Lung (tissue), 12 donors: ENCODE data around the gene ARHGEF19. TPM values are rescaled to one million over a fixed set of nuclear protein-coding genes. Genes with fewer than 3 reads are reported as not detected.

Source experiments
- ATAC-seq: fragments of 200-7000 bp; cut with Tn5 transposase; one replicate; pipeline ENCODE4 v1.9.1; 2020; ENCODE audit warnings: moderate number of reproducible peaks; ENCODE audit not compliant: insufficient read depth, low FRiP score
- DNase-seq, 3 donors: peaks; one replicate each; pipeline ENCODE4 v3.0.0-alpha.2; 2013 to 2017
- H3K27ac ChIP-seq, 2 donors: one replicate each; pipeline ENCODE4 v1.5.1; 2013; ENCODE audit warnings: mild to moderate bottlenecking in 2 of 2, moderate library complexity in 2 of 2, control low read depth in 1 of 2, inconsistent platforms in 1 of 2, low read depth in 1 of 2, low read length in 1 of 2
- H3K27me3 ChIP-seq, 3 donors: one replicate each; pipeline ENCODE4 v1.5.1; 2013; ENCODE audit warnings: low read length in 2 of 3; ENCODE audit not compliant: control insufficient read depth in 3 of 3, insufficient read depth in 3 of 3
- H3K36me3 ChIP-seq, 4 donors: one replicate each; pipeline ENCODE4 v1.5.1; 2013; ENCODE audit warnings: low read length in 4 of 4, mild to moderate bottlenecking in 1 of 4, moderate library complexity in 1 of 4; ENCODE audit not compliant: control insufficient read depth in 4 of 4, insufficient read depth in 4 of 4
- H3K4me1 ChIP-seq, 5 donors: one replicate each; pipeline ENCODE4 v1.5.1; 2013; ENCODE audit warnings: low read length in 5 of 5, mild to moderate bottlenecking in 2 of 5, moderate library complexity in 1 of 5; ENCODE audit not compliant: control insufficient read depth in 5 of 5, insufficient read depth in 5 of 5
- H3K4me3 ChIP-seq: one replicate; pipeline ENCODE4 v1.5.1; 2013; ENCODE audit warnings: mild to moderate bottlenecking, control low read depth, moderate library complexity
- H3K9ac ChIP-seq, 2 donors: one replicate each; pipeline ENCODE4 v1.5.1; 2013; ENCODE audit warnings: low read length in 2 of 2, control low read depth in 1 of 2; ENCODE audit not compliant: insufficient read depth in 1 of 2
- H3K9me3 ChIP-seq, 4 donors: one replicate each; pipeline ENCODE4 v1.5.1; 2013; ENCODE audit warnings: low read length in 3 of 4, mild to moderate bottlenecking in 1 of 4, moderate library complexity in 1 of 4; ENCODE audit not compliant: control insufficient read depth in 4 of 4, insufficient read depth in 3 of 4
- CTCF ChIP-seq: IDR thresholded peaks from 2 replicates; pipeline ENCODE4 v1.5.1; 2012; ENCODE audit warnings: mild to moderate bottlenecking; ENCODE audit errors: control extremely low read depth, extremely low read depth
- WGBS, 2 donors: extraction: QIAGEN DNeasy Blood & Tissue Kit; methylation state at CpG; one replicate each; pipeline ENCODE4 v1.1.7; 2013; 5-methylcytosine and 5-hydroxymethylcytosine counted together
- polyA plus RNA-seq, 2 donors: library from polyadenylated mRNA; stranded (reverse); fragments of 200-250 nt; gene quantifications; one replicate each; pipeline ENCODE4 v1.2.1, GENCODE V29; 2013
- total RNA-seq, 2 donors: library from RNA; depleted of rRNA in 1 of 2; stranded (reverse); fragments of >200 nt in 1 of 2; gene quantifications; one replicate each; pipeline ENCODE4 v1.2.1, GENCODE V29; 2014 to 2021
- donor health status: control.
- donor health status: control.
- donor health status: Bipolar disorder and iron deficiency.
- donor health status: healthy.
- donor health status: DM: yes; HTN: yes; CAD: no.

ARHGEF19 gene
- total and polyA plus RNA-seq, 4 donors, result 9.5 to 17.3 (median 14.8) TPM

GRCh38 chr1:16156848-16157495 is 55.5 kb downstream of the ARHGEF19 start:
- H3K9me3 ChIP-seq, result no peaks in the 10 kb centered on the region
- peaks cover 0 to 20% (median 12%) of the 10 kb centered on the region in 5 donors for H3K4me1 ChIP-seq
- WGBS, 2 donors, result 52 to 68% methylated on average over 13 of the region's 13 CpGs
- TF ChIP-seq CTCF, result no peak
- no peak overlapping the region for H3K4me3 ChIP-seq
- H3K9ac ChIP-seq, result no peak overlapping the region
- H3K27ac ChIP-seq, result peak overlapping the region in 1 of 2 donors; percentile 54
- peaks cover 0 to 11% (median 2%) of the 10 kb centered on the region in 3 donors for H3K27me3 ChIP-seq
- no peaks in the 10 kb centered on the region for H3K36me3 ChIP-seq
- no peak for ATAC-seq
- DNase-seq, result no peak

- WGBS, 2 donors, result 3 to 4% methylated on average over 68 to 89 of the region's 89 CpGs
- peaks cover 0 to 30% (median 22%) of the 10 kb centered on the region in 5 donors for H3K4me1 ChIP-seq
- peaks cover 0 to 11% (median 2%) of the 10 kb centered on the region in 3 donors for H3K27me3 ChIP-seq
Observed at GRCh38 chr1:16155537-16156410, 56.7 kb downstream of the ARHGEF19 start, which contains the start of gene EPHA2. Gene EPHA2, minus strand, starts transcription at chr1:16156069. Its CDS starts 137 bp downstream, at chr1:16155932.

DNA sequence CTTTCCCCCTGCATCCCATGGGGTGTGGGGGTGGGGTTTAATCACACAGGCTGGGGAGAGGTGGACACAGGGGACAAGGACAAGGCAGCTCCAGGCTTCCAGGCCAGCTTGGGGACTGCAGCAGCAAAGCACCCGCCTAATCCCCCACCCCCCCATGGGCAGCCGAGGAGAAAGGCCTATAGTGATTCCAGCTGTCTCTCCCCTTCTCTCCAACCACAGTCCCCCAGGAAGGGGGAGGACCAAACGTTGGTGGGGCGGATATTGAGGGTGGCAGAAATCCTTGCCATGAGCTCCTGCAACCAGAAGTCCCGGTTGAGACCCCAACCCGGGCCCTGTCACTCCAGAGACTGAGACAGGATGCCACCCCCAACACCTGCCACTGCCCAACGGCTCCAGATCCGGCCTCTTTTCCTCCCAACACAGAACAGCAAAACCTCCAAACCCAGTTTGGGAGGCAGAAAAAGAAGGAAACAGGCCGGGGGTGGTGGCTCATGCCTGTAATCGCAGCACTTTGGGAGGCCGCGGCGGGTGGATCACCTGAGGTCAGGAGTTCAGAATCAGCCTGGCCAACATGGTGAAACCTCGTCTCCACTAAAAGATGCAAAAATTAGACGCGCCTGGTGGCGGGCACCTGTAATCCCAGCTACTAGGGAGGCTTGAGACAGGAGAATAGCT is 58.3 kb downstream of the ARHGEF19 start:
- DNase-seq (no peak), ATAC-seq (no peak)
- H3K4me3 ChIP-seq, result peak overlapping the region; percentile 47
- no peak overlapping the region for H3K9ac ChIP-seq
- WGBS, 2 donors, result 16 to 22% methylated on average over 16 to 17 of the region's 17 CpGs
- peak overlapping the region; percentile 72 to 96 for H3K27ac ChIP-seq
- no peak for TF ChIP-seq CTCF
- no peaks in the 10 kb centered on the region for H3K9me3 ChIP-seq
- peaks cover 0 to 11% (median 2%) of the 10 kb centered on the region in 3 donors for H3K27me3 ChIP-seq
- peaks cover 0 to 13% (median 0%) of the 10 kb centered on the region in 4 donors for H3K36me3 ChIP-seq
- peaks cover 0 to 35% (median 23%) of the 10 kb centered on the region in 5 donors for H3K4me1 ChIP-seq

More at GRCh38 chr1:16155537-16156410, 56.7 kb downstream of the ARHGEF19 start, which contains the start of gene EPHA2:
- no peak for TF ChIP-seq CTCF
- Histone ChIP-seq H3K36me3 (peaks cover 0 to under 1% (median 0%) of the 10 kb centered on the region in 4 donors), H3K27ac (peak within 1 kb of the TSS; percentile 94 to 96), H3K9me3 (no peaks in the 10 kb centered on the region), H3K9ac (peak within 1 kb of the TSS; percentile 57 to 70), H3K4me3 (peak within 1 kb of the TSS; percentile 76)
- ATAC-seq, result peak; percentile 55
- DNase-seq, result peak; percentile 93 to 96 (median 95)
